A204.1 (cell line): ENCODE measurements around the gene GALNT14.

Source experiments
- FAIRE-seq: peaks from 2 replicates; lab custom pipeline; 2012; peaks lifted over from hg19 to GRCh38; lab: Jason Lieb, UNC

Gene GALNT14

DNA sequence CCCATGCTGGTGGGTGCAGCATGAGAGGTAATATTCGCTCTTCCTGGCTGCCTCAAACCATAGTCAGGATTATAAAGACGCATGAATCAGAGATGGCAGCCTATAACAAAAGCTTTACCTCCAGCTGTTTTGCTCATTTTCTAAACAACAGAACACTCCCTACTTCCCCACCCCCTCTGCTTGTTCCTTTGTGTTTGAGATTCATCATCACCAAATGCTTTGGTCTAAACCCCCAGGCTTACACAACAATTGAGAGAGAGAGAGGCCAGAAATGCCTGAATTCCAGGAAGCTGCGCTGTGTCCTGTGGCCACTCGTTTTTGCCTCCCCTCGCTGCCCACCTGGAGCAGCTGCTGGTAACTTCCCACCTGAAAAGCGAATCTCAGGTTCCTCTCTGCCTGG lies 252.2 kb downstream of the GALNT14 start:
- FAIRE-seq, result no peak

DNA sequence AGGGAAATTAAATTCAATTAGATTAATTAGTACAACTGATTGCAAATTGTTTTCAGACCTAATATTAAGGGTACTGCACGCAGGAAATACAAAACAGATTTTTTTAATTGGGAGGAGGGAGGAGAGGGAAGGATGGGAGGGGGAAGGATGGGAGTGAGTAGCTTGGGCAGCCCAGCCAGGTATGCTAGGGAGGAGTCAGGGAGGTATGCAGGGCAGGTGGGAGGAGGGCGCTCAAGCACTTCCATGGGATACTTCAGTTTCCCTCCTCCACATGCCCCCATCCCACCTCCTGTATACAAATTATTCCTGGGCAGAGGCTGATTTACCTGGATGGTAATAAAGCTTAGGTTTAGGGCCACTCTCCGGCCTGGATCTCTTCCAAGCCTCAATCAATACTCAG lies 254.4 kb downstream of the GALNT14 start:
- FAIRE-seq, result no peak

DNA sequence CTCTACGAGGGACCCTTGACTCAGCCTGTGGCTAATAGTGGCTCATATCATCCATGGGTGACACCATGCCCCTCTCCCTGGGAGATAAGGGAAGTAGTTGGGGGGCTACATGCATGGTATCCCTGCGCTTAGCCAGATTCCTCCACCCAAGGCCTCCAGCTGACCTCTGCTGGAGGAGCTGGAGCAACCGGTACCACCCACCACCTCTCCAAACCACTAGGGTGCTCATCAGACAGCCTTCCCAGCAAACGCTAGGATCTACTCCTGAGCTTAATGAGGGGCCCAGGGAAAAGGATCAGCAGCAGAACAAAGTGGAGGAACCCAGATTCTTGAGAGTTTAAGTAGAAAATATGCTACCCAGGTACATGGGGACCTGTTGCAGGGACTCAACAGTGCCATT lies 255.1 kb downstream of the GALNT14 start:
- FAIRE-seq, result no peak

DNA sequence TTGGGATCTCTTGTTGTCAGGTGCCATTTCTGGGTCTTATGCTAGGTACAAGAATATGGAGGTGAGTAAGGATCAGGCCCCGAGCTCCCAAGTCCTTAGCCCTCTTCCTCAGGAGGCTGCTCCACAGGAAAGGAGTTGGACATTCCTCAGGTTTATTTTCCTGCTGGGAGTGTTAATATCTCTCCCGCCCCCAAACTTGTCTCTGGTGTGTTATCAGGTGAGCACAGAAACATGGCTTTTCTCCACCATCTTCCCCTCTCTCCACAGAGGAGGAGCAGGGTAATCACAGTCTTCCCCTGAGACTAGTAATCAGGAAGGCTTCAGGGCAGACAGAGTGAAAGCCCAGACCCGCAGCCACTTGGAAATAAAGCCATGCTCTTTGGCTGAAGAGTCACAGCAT lies 257.7 kb downstream of the GALNT14 start:
- FAIRE-seq, result no peak

- no peak for FAIRE-seq
Observed at GRCh38 chr2:30877833-30878232, 260.4 kb downstream of the GALNT14 start.

DNA sequence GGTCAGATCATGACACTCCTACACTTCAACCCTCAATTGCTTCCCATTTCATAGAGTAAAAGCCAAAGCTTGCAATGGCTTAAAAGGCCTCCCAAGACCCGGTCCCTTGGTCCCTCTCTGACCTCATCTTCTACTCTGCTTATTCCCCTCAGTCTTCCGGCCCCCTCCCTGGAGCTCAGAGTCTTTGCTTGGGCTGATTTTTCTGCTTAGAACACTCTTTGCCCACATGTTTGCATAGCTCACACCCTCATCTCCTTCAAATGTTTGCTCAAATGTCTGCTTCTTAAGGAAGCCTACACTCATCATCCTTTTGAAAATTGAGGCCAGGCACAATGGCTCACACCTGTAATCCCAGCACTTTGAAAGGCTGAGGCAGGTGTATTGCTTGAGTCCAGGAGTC lies 265.4 kb downstream of the GALNT14 start:
- FAIRE-seq, result no peak

DNA sequence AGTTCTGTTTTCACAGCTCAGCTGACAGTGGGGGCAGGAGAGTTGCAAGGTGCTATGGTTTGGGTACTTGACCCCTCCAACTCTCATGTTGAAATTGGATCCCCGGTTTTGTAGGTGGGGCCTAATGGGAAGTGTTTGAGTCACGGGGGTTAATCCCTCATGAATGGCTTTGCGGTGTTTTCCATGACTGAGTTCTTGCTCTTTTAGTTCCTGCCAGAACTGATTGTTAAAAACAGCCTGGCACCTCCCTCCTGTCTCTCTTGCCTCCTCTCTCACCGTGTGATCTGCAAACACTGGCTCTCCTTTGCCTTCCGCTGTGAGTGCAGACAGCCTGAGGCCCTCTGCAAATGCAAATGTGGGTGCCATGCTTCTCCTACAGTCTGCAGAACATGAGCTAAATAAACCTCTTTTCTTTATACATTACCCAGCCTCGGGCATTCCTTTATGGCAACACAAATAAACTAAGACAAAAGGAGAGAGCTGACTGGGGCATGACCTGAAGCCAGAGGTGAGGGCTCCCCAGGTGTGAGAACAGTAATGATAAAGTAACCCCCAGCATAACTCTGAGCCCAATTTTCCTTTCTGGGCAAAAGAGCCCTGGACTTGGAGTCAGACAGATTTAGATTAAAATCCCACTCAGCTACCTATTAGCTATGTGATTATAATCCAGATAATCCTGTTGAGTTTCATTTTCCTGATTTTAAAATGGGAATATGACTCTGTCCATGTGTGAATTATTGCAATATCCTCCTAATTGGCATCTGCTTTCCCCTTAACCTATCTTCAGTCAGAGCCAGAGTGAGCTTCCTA lies 266.1 kb downstream of the GALNT14 start:
- no peak for FAIRE-seq

DNA sequence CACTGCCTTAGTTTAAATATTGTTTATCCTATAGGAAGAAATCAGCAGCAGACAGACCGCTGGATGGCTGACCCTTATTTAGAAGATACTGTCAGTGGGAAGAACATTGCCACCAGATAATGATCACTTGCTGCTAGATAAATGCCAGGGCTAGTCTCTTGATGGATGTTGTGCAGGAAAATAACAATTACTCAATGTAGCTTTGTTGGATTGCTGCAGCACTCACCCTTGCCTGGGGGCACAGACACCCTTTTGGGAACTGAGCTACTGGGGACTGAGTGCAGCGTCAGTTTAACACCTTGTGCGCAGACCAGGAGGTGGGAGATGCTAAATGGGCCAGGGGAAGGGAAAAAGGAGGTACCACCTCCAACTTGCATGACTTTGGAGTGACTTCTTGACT lies 266.8 kb downstream of the GALNT14 start:
- no peak for FAIRE-seq

- no peak for FAIRE-seq
Observed at GRCh38 chr2:30869988-30870387, 268.3 kb downstream of the GALNT14 start.

DNA sequence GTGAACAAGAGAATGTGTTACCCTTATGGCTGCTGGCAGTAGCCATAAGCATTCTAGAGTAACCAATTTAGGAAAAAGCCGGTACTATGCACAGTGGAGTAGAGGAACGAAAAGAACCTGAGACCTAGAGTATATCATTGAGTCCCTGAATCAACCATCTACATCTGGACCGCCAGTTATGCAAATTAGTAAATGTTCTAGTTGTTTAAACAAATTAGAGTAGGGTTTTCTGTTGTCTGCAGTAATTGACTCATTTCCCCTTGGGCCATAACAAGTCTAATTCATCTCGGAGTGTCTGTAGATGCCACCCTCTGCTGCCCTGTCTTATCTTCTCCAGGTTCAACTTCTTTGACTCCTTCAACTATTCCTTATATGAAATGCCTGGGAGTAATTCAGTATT lies 270.9 kb downstream of the GALNT14 start:
- no peak for FAIRE-seq

GRCh38 chr2:30866974-30867373 lies 271.3 kb downstream of the GALNT14 start:
- FAIRE-seq, result no peak

DNA sequence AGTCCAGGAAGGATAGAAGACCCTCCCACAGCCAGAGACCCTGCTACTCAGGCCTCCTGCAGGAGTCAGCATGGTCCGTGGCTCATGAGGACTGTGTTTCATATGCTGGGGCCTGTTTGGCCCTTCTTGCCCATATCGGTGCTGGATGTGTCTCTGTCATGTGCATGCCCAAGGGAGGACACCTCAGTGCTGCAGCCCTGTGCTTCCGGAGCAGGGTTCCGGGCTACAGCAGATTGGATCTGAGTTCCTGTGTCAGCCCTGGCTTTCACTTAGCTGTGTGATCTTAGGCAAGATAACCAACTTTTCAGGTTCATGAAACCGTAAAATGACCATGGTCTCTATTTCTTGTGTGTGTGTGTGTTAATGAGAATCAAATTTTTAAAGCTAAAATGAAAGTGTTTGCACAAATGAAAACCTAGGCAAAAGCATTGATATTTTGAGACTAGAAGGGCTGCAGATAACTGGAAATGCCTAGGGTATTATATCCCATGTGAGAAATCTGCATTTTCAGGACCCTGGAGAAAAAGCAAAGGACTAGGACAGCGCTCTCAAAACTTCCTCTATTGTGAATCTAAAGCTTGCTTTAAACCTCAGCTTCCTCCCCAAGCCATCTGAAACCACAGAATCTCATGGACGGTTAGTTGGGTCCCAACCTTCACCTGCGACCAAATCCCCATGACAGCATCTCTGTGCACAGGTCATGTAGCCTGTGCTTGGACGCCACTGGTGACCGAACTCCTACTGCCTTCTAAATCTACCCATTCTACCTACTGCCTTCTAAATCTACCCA lies 272.2 kb downstream of the GALNT14 start:
- no peak for FAIRE-seq

DNA sequence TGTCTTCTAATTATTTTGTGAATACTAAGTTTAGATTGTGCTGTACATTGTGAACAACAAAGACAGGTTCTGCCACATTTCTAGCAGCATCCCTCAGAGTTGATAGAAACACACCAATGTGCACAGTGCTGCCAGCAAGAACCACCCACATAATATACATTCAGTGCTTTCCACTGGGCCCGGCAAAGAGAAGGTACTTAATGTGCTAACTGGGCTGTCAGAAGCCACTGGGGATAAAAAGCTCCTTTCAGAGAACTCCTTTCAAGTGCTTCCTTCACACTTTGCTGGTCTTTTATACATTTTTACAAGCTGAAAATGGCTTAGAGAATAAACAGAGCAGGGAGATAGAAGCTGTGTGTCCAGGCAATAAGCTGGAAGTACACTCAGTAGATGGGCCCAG lies 273.0 kb downstream of the GALNT14 start:
- no peak for FAIRE-seq

DNA sequence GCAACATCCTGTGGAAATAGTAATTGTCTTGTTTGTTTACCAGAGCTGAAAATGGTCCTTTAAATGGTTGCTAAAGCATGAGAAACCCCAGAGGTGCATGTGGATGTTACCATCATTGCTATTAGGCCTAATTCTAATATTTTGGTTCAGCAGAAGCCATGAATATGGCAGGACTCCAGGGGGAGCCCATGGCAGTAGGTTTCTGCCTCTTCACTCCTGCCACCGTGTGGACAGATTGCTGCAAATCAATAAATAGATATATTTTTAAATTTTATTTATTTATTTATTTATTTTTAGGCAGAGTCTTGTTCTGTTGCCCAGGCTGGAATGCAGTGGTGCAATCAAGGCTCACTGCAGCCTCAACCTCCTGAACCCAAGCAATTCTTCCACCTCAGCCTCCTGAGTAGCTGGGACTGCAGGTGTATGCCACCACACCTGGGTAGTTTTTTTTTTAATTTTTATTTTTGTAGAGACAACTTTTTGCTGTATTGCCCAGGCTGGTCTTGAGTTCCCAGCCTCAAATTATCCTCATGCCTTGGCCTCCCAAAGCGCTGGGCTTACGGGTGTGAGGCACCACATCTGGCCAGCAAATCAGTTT lies 276.1 kb downstream of the GALNT14 start:
- FAIRE-seq, result peak; percentile 86

- no peak for FAIRE-seq
Observed at GRCh38 chr2:30860726-30861125, 277.5 kb downstream of the GALNT14 start.
